Left lung (tissue), 10 donors: Measurements from ENCODE around the gene PHOX2A. TPM values are rescaled to one million over a fixed set of nuclear protein-coding genes. Genes with fewer than 3 reads are reported as not detected.
"Not testable (repeated sequence)": the region's sequence is repeated elsewhere in the genome, so short reads cannot be mapped to it uniquely, and the experiment has no call there.

Experiments
- ATAC-seq: fragments of 200-7000 bp; cut with Tn5 transposase; one replicate; pipeline ENCODE4 v1.9.1; 2020; ENCODE audit warnings: moderate library complexity
- DNase-seq, 4 donors: peaks; one replicate each; pipeline ENCODE4 v3.0.0-alpha.2; 2013 to 2020
- H3K27ac ChIP-seq, 2 donors: fragments of 200-600 bp; sonication (generic) in 1 of 2; one replicate each; pipeline versions ENCODE4 v1.5.0 to v1.8.0; 2020 to 2021
- H3K27me3 ChIP-seq, 2 donors: fragments of 200-600 bp; sonication (generic) in 1 of 2; one replicate each; pipeline versions ENCODE4 v1.5.0 to v1.8.0; 2020 to 2021
- H3K36me3 ChIP-seq, 2 donors: fragments of 200-600 bp; sonication (generic) in 1 of 2; one replicate each; pipeline versions ENCODE4 v1.5.0 to v1.8.0; 2020 to 2021
- H3K4me1 ChIP-seq, 2 donors: fragments of 200-600 bp; one replicate each; pipeline ENCODE4 v1.8.0; 2021
- H3K4me3 ChIP-seq, 2 donors: fragments of 200-600 bp; sonication (generic) in 1 of 2; one replicate each; pipeline versions ENCODE4 v1.5.0 to v1.8.0; 2020 to 2021; ENCODE audit warnings: mild to moderate bottlenecking in 1 of 2
- H3K9me3 ChIP-seq, 2 donors: fragments of 200-600 bp; sonication (generic) in 1 of 2; one replicate each; pipeline versions ENCODE4 v1.5.0 to v1.8.0; 2020 to 2021
- CTCF ChIP-seq, 2 donors: fragments of 200-600 bp; sonication (generic) in 1 of 2; IDR thresholded peaks; one replicate each; pipeline versions ENCODE4 v1.5.0 to v1.8.0; 2021; ENCODE audit warnings: antibody characterized with exemption in 2 of 2
- intact Hi-C, 2 donors: fragments of 100-400 bp; cut with DNase I; formaldehyde crosslinking; loops; one replicate each; pipeline versions ENCODE4 v1.11.2 to v1.14.2; 2022
- polyA plus RNA-seq, 6 donors: library from polyadenylated mRNA; unstranded; fragments of 120-200 nt; gene quantifications; one replicate each; pipeline ENCODE4 v1.2.1, GENCODE V29; 2013; ENCODE audit not compliant: insufficient read length in 6 of 6
- total RNA-seq, 2 donors: library from RNA; stranded (reverse); fragmentation: NEBNext Ultra II Directional; extraction: Animal tissue kit (Norgen Biotek cat#: 25700); gene quantifications; one replicate each; pipeline ENCODE4 v1.2.1, GENCODE V29; 2021
- donor health status: DM: no; HTN: yes; CAD: no.
- donor health status: DM: no; HTN: no; CAD: no.

PHOX2A gene
- total and polyA plus RNA-seq, 8 donors: not detected

DNA sequence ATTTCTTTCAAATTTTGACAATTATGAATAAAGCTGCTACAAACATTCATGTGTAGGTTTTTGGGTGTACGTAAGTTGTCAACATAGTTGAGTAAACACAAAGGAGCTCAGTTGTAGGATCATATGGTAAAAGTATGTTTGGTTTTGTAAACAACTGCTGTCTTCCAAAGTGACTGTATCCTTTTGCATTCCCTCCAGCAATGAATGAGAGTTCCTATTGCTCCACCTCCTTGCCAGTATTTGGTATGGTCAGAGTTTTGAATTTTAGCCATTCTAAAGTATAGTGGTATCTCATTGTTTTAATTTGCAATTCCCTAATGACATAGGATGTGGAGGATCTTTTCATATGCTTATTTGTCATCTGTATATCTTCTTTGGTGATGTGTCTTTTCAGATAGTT, 28.0 kb upstream of the PHOX2A start:
- no peak overlapping the region for H3K4me3 ChIP-seq
- intact Hi-C loops: no loop called here
- no peak for DNase-seq
- H3K4me1 ChIP-seq: peaks cover 0 to 12% of the 10 kb centered on the region in 2 donors
- H3K36me3 ChIP-seq: no peaks in the 10 kb centered on the region
- no peak for ATAC-seq
- no peak overlapping the region for H3K27ac ChIP-seq
- TF ChIP-seq CTCF (IDR thresholded peaks at IDR 0.05): no peak
- H3K27me3 ChIP-seq: peaks cover 0 to 3% of the 10 kb centered on the region in 2 donors
- no peaks in the 10 kb centered on the region for H3K9me3 ChIP-seq

DNA sequence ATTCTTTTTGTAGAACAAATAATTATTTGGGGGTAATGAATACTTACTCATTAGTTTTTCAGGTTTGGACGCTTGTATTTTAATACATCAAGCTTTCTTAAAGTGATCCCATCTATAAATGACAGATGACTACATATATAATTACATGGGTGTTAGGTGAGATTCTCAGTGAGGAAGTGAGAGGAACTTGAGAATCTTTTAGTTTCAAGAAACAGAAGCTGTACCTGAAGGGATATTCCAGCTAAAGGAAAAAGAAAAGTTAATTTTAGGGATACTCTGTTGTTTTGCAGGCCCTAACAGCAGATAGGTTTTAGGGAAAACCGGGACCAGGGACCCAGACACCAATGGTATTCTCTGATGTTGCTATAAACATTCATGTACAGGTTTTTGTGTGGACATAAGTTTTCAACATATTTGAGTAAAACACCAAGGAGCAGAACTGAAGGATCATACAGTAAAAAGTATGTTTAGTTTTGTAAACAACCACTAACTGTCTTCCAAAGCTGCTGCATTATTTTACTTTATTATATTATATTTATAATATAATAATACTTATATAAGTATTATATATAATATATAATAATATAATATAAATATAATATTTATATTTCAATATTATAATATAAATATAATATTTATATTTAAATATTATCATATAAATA, 24.1 kb upstream of the PHOX2A start:
- ATAC-seq: no peak
- no peak overlapping the region for H3K27ac ChIP-seq
- no peaks in the 10 kb centered on the region for H3K9me3 ChIP-seq
- no peak for TF ChIP-seq CTCF (IDR thresholded peaks at IDR 0.05)
- H3K36me3 ChIP-seq: no peaks in the 10 kb centered on the region
- peaks cover 3 to 8% of the 10 kb centered on the region in 2 donors for H3K27me3 ChIP-seq
- intact Hi-C loops: no loop called here
- DNase-seq: no peak
- no peak overlapping the region for H3K4me3 ChIP-seq
- peaks cover 0 to 9% of the 10 kb centered on the region in 2 donors for H3K4me1 ChIP-seq

GRCh38 chr11:72266960-72267359, 23.0 kb upstream of the PHOX2A start:
- H3K27me3 ChIP-seq, H3K27ac ChIP-seq, H3K4me3 ChIP-seq, H3K4me1 ChIP-seq, DNase-seq, H3K36me3 ChIP-seq, H3K9me3 ChIP-seq, ATAC-seq, intact Hi-C loops: not testable (repeated sequence)

DNA sequence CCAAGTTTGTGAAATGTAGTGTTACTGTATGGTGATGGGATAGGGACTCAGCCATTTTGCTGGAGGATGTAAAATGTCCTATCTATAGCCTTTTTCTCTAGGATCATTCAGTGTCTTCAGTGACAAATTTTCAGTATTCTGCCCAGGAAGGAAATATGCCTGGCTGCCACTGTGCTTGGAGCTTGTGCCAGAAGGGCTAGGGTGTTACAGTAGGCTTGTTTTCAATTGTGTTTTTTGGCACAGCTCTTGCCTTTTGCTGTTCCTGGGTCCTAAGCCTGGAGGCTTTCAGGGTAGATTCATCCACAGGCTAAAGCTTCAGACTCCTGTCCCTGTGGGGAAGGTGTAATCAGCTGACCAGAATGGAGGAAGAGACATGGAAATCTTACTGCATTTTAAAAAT, 22.0 kb upstream of the PHOX2A start:
- H3K4me3 ChIP-seq: no peak overlapping the region
- no peaks in the 10 kb centered on the region for H3K36me3 ChIP-seq
- intact Hi-C loops: no loop called here
- no peak for TF ChIP-seq CTCF (IDR thresholded peaks at IDR 0.05)
- H3K4me1 ChIP-seq: no peaks in the 10 kb centered on the region
- DNase-seq (no peak), ATAC-seq (no peak)
- peaks cover 2 to 8% of the 10 kb centered on the region in 2 donors for H3K27me3 ChIP-seq
- H3K9me3 ChIP-seq: no peaks in the 10 kb centered on the region
- no peak overlapping the region for H3K27ac ChIP-seq

- ATAC-seq (peak; percentile 21), DNase-seq (no peak)
- Histone ChIP-seq H3K27me3 (peaks cover 0 to 8% of the 10 kb centered on the region in 2 donors), H3K9me3 (no peaks in the 10 kb centered on the region), H3K4me1 (no peaks in the 10 kb centered on the region), H3K4me3 (no peak overlapping the region), H3K27ac (no peak overlapping the region), H3K36me3 (no peaks in the 10 kb centered on the region)
- TF ChIP-seq CTCF (IDR thresholded peaks at IDR 0.05): no peak
- intact Hi-C loops: no loop called here
These were observed 19.4 kb upstream of the PHOX2A start for GRCh38 chr11:72263361-72263760.

- Histone ChIP-seq H3K27ac (no peak overlapping the region), H3K4me1 (no peaks in the 10 kb centered on the region), H3K27me3 (peaks cover 0 to 7% of the 10 kb centered on the region in 2 donors), H3K36me3 (no peaks in the 10 kb centered on the region), H3K9me3 (no peaks in the 10 kb centered on the region), H3K4me3 (no peak overlapping the region)
- no peak for ATAC-seq
- intact Hi-C loops: no loop called here
- no peak for DNase-seq
- TF ChIP-seq CTCF (IDR thresholded peaks at IDR 0.05): no peak
These were observed 16.6 kb upstream of the PHOX2A start for GRCh38 chr11:72260574-72260973.
